Measurements from ENCODE around the gene STAT3.
"Not testable (repeated sequence)": the region's sequence is repeated elsewhere in the genome, so short reads cannot be mapped to it uniquely, and the experiment has no call there.

The STAT3 gene

GRCh38 chr17:42388381-42389134, at the start of gene STAT3:
Gene STAT3, minus strand, starts transcription at chr17:42388442. Its CDS starts 39,926 bp downstream, at chr17:42348516.
- peak; percentile 99 for DNase-seq

GRCh38 chr17:42436391-42436790, 48.1 kb upstream of the STAT3 start:
- DNase-seq: no peak

DNA sequence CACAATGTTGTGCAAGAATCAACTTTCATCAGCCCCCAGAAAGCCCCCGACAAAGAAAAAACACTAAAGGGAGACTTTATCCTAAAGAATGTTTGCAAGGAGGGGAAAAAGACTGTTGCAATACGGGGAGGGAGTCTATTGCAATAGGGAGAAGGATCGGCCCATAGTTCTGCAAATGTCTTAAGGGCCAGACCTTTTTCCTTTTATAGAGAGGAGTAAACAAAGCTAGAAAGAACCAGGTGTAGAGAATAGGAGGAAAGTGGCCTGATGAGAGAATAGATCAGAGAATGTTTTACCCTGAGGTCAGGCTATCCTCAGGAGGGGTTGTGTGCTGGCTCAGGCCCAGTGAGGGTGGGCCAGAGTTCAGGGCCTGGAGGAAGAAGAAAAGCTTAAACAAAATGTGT, 43.5 kb upstream of the STAT3 start:
- DNase-seq: no peak

DNA sequence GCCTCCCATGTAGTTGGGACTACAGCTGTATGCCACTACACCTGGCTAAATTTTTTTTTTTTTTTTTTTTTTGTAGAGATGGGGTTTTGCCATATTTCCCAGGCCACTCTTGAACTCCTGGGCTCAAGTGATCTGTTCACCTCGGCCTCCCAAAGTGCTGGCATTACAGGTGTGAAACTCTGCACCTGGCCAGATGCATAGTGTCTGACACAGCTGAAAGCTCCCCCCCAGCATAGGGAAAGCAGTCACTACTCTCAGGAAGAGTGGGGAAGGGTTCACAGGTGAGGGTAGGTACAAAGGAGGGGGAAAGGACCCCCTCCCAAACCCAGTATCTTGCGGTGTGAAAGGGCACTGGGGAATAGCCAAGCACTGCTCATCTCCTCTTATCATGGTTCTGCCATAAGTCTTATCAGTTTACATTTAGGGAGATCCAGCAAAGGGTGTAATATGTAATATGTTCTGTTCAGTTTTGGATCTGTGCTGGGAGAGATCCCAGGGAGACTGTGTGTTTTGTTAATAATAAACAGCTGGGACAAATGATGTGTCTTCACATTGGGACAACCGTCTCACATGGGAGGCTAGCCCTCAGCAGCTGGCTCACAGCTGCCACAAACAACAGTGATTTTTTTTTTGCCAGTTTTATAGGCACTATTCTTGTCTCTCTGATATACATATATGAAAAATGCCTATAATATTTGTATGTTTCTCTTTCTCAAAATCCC, 41.6 kb upstream of the STAT3 start:
- no peak for DNase-seq

DNA sequence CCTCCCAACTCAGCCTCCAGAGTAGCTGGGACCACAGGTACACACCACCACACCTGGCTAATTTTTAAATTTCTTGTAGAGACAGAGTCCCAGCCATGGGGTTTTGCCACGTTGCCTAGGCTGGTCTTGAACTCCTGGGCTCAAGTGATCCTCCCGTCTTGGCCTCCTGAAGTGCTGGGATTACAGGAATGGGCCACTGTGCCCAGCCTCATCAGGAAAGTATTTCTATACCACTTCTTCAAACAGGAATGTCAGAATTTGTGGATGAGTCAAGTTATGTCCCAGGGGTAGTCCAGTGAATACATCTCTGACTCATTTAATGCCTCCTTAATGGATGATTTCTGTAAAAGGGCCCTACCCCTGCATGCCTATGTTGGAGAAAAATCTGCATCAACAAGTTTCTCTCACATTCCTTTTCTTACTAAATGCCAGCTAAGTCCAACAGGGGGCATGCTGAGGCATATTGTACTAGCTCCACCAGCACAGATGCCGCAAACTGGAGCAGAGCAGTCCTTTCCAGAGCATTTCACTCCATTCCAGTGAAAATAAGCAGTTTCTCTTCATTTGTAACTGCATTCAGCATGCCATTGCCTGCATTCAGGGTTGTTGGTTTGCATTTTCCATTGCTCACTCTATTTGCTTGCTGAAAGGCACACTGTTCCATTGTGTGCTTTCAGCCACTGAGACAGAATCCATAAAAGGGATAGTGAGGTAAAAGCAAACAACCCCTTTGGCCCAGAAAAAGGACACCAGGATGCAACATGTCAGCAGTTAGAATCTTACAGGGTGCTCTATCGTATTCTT, 40.1 kb upstream of the STAT3 start:
- no peak for DNase-seq

DNA sequence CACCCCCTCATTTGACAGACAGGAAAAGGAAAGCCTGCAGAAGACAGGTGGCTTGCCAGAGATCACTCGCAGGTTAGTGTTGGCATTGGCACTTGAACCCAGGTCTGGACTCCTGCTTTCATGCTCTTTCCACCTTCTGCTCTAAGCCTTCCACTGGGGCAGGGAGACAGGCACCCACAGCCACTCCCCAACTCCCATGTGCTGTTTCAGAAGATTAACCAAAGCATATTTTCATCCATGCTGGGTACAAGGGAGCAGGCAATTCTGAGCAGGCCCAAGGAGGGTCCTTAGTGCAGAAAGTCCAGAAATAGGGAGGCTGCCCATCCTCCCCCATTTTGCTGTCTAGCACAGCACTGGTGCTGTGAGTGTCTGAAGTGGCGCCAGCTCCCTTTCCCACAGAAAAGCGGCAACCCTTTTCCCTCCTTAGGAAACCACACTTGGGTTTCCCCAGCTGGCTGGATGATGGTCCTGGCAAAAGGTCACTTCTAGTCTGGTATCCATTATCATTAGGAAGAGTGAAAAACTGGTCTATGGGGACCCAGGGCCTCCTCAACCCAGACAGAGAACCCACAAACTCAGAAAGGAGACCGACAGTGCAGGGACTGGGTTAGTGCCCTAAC, 36.9 kb upstream of the STAT3 start:
- no peak for DNase-seq

GRCh38 chr17:42423766-42424165, 35.5 kb upstream of the STAT3 start:
- no peak for DNase-seq

DNA sequence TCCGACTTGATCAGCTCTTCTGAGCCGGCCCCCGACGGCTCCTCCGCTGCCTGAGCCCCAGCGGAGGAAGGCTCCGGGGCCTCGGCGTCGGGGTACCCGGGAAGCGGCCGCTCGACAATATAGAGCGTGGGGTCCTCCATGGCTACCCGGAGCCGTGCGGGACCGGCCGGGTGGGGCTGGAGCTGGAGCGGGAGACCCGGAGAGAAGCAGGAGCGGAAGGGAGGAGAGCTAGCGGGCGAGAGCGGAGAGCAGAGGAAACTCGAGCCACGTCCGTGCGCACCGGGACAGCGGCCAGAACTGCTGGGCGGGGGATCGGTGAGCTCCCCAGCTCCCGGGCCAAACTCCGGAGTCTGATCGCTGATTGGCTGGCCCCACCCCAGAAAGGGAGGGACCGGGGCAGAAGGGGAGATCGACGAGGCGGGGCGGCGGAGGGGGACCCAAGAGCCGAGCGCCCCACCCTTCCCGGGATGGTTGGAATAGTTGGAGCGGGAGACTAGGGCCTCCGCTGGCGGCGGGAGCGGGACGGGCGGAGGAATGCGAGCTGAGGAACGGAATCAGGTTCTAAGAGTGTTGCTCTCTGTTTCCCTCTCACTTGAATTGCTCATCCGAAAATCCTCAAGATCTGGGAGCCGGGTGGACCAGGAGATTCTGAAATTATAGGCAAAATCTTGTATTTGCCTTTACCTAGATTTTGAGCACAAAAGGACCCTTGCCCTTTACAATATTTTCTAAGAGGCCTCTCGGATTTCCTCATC, 34.9 kb upstream of the STAT3 start, which contains the start of gene CAVIN1:
Gene CAVIN1 (minus strand): TSS at position 299 of the 755 bp plus-strand sequence. CDS start 159 bp downstream, at position 140.
- DNase-seq: no peak

DNA sequence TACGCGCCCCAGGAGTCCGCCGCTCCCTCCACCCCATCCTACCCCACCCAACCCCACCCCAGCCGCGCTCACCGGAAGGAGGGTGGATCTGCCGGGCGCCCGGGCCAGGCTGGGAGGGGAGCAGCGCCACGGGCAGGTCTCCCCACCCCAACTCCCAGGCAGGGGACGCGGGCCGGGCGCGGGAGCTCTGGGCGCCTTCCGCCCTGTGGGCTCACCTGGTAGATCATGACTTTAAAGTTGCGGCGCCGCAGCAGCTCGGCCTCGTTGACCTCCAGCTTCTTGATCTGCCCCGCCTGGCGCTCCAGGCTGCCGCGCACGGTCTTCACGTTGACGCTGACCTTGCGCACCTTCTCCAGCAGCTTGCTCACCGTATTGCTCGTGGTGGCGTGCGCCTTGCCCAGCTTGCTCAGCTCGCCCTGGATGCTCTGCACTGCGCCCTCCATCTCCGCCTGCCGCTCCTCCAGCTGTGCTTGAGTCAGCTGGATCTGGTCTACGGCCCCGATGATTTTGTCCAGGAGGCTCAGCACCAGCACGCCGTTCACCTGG, 34.2 kb upstream of the STAT3 start:
- DNase-seq: no peak

GRCh38 chr17:42421507-42422338, 33.5 kb upstream of the STAT3 start:
- DNase-seq: no peak

DNA sequence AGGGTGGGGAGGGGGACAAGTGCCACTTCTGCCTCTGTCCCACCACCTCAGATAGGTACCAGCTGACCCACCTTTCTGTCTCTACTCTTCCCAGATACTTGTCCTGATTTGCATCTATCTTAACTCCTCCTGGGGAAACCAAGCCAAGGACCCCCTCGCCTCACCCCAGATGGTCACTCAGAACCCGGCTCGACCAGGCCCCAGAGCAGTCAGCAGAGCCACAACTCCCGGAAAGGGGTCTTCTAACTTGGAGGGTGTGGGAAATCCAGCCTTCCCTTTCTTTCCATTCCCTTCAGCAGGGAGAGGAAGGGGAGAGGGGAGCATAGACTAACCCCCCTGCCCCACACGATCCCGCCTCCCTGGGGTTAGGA, 32.9 kb upstream of the STAT3 start:
- DNase-seq: no peak

- not testable (repeated sequence) for DNase-seq
Measured at GRCh38 chr17:42417981-42418380, 29.7 kb upstream of the STAT3 start.

- DNase-seq: no peak
Measured at GRCh38 chr17:42414704-42415409, 26.6 kb upstream of the STAT3 start.

- no peak for DNase-seq
Measured at GRCh38 chr17:42413464-42414040, 25.3 kb upstream of the STAT3 start.

DNA sequence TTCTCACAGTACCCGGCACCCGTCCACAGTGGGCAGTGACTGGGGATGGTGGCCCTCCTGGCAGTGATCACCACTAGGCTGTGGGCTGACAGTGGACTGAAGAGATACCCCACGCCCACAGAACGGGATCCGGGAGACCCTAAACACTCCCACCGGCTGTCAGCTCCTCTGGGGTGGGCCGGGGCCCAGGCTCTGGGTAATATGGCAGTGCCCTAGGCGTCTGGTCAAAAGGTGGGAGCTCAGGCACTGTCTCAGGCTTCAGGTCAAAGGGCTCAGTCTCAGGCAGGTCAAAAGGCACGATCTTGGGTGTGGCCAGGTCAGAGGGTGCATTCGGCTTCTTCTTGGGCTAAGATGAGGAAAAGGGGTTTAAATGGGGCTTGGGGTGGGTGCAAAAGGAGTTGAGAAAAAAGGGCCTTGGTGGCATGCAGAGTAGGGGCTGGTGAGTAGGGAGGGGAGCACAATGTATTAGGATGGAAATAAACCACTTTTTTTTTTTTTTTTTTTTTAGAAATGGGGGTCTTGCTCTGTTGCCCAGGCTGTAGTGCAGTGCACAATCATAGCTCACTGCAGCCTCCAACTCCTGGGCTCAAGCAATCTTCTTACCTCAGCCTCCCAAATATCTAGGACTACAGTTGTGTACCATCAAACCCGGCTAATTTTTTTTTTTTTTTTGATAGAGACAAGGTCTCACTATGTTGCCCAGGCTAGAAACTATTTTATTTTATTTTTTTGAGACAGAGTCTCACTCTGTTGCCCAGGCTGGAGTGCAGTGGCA, 23.9 kb upstream of the STAT3 start:
- no peak for DNase-seq

GRCh38 chr17:42411361-42411760, 23.1 kb upstream of the STAT3 start:
- DNase-seq: no peak

DNA sequence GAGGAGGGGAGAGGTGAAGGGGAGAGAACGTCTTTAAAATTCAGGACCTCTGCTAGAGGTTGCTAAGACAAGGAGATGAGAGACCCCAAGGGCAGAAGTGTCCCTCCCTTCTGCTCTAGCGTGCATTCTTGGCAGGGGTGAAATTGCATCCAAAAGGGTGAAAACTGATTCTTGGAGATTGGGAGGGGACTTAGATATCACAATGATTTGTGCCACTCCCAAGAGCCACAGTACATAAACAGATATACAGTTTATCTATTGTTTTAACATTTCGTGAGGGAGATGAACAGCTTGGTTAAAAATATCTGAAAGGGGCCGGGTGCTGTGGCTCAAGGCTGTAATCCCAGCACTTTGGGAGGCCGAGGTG, 22.1 kb upstream of the STAT3 start:
- DNase-seq: no peak

DNA sequence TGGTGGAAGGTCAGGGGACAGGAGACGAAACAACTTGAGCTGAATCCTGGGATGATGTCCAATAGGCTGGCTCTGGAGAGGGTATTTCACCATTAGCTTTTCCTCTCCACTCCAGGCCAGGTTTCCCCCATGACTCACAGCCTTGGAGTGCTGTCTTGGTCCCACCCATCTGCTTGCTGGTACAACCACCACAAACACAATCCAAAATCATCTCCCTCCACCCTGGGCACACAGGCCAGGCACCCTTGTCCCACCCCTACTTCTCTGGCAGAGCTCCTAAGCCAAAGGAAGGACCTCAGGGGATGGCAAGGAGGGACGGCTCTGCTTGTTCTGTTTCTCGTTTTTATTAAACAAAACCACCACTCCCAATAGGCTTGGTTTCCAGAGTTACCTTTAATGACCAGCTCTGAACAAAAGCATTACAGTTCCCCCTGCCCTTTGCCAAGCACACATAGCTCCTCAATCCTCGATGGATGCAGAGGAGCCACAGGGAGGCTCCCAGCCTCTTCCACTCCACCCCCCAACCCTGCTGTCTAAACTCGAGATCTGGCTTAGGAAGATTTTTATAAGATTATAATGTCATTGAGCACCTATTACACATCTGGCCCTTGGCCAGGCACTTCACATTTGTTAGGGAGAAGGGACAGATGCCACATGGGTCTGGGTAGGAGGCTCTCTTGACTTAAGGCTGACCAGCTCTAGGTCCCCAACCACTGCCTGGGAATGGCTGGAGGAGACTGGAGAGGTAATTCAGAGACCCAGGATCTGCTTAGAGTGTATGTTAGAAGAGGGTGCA, 21.5 kb upstream of the STAT3 start:
- no peak for DNase-seq
